ENCODE measurements around the gene BEAN1.

The BEAN1 gene

DNA sequence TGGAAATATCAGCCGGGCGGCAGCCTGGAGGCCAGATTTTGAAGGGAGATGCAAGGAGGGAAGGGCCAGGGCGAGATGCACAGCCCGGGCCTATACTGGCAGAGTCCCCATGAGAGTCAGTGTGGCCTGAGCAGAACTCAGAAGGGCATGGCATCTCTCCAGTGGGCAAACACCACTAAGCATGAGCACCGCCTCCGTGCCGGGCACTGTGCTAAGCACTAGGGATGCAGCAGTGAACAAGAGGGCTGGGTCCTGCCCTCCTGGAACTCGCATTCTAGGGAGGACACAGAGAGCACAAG, 89.4 kb downstream of the BEAN1 start:
- H3K4me3 ChIP-seq (ENCODE audit: low read length), result no peak overlapping the region
- TF ChIP-seq, protein P1, sequence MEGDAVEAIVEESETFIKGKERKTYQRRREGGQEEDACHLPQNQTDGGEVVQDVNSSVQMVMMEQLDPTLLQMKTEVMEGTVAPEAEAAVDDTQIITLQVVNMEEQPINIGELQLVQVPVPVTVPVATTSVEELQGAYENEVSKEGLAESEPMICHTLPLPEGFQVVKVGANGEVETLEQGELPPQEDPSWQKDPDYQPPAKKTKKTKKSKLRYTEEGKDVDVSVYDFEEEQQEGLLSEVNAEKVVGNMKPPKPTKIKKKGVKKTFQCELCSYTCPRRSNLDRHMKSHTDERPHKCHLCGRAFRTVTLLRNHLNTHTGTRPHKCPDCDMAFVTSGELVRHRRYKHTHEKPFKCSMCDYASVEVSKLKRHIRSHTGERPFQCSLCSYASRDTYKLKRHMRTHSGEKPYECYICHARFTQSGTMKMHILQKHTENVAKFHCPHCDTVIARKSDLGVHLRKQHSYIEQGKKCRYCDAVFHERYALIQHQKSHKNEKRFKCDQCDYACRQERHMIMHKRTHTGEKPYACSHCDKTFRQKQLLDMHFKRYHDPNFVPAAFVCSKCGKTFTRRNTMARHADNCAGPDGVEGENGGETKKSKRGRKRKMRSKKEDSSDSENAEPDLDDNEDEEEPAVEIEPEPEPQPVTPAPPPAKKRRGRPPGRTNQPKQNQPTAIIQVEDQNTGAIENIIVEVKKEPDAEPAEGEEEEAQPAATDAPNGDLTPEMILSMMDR (conservative IDR thresholded peaks at IDR 0.05; ENCODE audit: low read length), result no peak
- no peak for DNase-seq (ENCODE audit: low read depth)

- TF ChIP-seq, protein P1 (conservative IDR thresholded peaks at IDR 0.05; ENCODE audit: low read length), result no peak
- peak; percentile 98 for DNase-seq (ENCODE audit: low read depth)
- peak overlapping the region; percentile 6; the same call in 1 of the 2 replicates for H3K4me3 ChIP-seq (ENCODE audit: low read length)
These were observed 89.9 kb downstream of the BEAN1 start for GRCh38 chr16:66516808-66517585.

GRCh38 chr16:66517586-66518263, 90.6 kb downstream of the BEAN1 start:
- TF ChIP-seq, protein P1 (conservative IDR thresholded peaks at IDR 0.05; ENCODE audit: low read length), result no peak
- DNase-seq (ENCODE audit: low read depth), result no peak
- H3K4me3 ChIP-seq (ENCODE audit: low read length), result no peak overlapping the region

GRCh38 chr16:66519482-66520373, 92.6 kb downstream of the BEAN1 start:
- no peak overlapping the region for H3K4me3 ChIP-seq (ENCODE audit: low read length)
- DNase-seq (ENCODE audit: low read depth), result no peak
- TF ChIP-seq, protein P1 (conservative IDR thresholded peaks at IDR 0.05; ENCODE audit: low read length), result no peak

- no peak for DNase-seq (ENCODE audit: low read depth)
- TF ChIP-seq, protein P1 (conservative IDR thresholded peaks at IDR 0.05; ENCODE audit: low read length), result no peak
- no peak overlapping the region for H3K4me3 ChIP-seq (ENCODE audit: low read length)
These were observed 93.5 kb downstream of the BEAN1 start for GRCh38 chr16:66520406-66521170.

DNA sequence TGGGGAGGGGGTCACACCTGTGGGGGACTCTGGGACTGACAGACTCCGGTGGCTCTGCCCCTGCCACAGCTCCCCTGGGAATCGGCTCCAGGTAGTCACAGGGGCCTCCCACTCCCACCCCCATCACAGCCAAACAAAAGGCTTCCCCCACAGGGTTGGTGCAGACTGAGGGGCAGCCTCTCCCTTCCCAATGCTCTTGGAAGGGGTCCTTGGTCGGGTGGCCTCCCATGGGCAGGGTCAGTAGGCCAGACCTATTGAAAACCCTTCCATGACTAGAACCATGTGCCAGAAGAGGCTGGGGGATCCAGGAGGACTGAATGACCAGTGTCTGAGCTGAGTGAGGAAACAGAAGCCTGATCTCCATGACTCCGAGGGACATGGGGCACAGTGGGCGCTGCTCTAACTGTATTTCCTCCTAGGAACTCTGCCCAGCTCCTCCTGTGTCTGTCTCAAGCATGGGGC, 94.2 kb downstream of the BEAN1 start:
- no peak for DNase-seq (ENCODE audit: low read depth)
- TF ChIP-seq, protein P1 (conservative IDR thresholded peaks at IDR 0.05; ENCODE audit: low read length), result no peak
- H3K4me3 ChIP-seq (ENCODE audit: low read length), result no peak overlapping the region
